ENCODE results near the gene BSPRY. TPM values are rescaled to one million over a fixed set of nuclear protein-coding genes. Genes with fewer than 3 reads are reported as not detected.

Gene BSPRY
- total RNA-seq, 1 donor from 2014 or later = 1.3 TPM

DNA sequence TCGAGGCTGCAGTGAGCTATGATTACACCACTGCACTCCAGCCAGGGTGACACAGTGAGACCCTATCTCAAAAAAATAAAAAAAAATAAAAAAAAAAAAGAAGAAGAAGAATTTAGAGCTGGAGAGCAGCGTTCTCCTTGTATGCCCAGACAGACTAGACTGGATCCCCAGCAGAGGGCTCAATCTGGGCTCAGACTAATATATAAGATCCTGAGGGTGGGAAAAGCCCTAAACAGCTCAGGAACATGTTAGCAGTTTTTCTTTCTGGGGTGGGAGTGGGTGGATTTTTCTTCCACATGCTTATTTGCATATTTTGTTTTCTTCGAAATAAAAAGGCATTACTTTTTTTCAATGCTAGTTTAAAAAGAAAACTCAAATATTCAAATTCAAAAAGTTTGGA lies 904 bp upstream of the BSPRY start:
- intact Hi-C loops (cut with micrococcal nuclease) = no loop called here
- Mint-ChIP-seq H3K9me3 (no peaks in the 10 kb centered on the region), H3K4me1 (peaks cover 20% of the 10 kb centered on the region), H3K4me3 (peak overlapping the region; percentile 41), H3K27me3 (peaks cover 7% of the 10 kb centered on the region), H3K27ac (no peak overlapping the region), H3K36me3 (ENCODE audit: low read depth) (no peaks in the 10 kb centered on the region)
- ATAC-seq (ENCODE audit: low read depth) = no peak
- TF ChIP-seq, protein P1, sequence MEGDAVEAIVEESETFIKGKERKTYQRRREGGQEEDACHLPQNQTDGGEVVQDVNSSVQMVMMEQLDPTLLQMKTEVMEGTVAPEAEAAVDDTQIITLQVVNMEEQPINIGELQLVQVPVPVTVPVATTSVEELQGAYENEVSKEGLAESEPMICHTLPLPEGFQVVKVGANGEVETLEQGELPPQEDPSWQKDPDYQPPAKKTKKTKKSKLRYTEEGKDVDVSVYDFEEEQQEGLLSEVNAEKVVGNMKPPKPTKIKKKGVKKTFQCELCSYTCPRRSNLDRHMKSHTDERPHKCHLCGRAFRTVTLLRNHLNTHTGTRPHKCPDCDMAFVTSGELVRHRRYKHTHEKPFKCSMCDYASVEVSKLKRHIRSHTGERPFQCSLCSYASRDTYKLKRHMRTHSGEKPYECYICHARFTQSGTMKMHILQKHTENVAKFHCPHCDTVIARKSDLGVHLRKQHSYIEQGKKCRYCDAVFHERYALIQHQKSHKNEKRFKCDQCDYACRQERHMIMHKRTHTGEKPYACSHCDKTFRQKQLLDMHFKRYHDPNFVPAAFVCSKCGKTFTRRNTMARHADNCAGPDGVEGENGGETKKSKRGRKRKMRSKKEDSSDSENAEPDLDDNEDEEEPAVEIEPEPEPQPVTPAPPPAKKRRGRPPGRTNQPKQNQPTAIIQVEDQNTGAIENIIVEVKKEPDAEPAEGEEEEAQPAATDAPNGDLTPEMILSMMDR (IDR thresholded peaks at IDR 0.05) = no peak
- ChIA-PET CTCF (interaction anchor here (1.2 to 1.4 kb wide), 2 partner anchors 53 to 58 kb away, joined by 3 to 5 read pairs; partner anchors contain the start of gene ALAD), POLR2A (interaction anchor here (3.0 to 3.8 kb wide), 2 partner anchors 8 to 28 kb away, joined by 16 to 24 read pairs; partner anchors contain the start of genes HDHD3 and WDR31)
- no peak for DNase-seq

DNA sequence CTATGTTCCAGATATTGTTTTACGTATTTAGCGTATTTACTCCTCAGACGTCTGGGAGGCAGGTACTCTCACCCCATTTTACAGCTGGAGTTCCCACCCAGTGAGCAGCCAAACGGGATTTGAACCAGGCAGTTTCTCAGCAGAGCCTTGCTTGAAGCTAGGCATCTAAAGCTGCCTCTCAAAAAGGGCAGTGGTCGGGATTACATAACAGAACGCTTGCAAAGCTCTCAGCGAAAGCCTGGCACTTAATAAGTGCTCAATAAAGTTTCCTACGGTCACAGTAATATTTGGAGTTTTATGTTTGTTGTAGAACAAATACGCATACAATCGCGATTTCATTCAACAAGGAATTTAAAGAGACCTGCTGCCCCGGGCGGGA lies 286 bp upstream of the BSPRY start:
- ATAC-seq (ENCODE audit: low read depth) (no peak), DNase-seq (no peak)
- Mint-ChIP-seq H3K9me3 (no peaks in the 10 kb centered on the region), H3K4me3 (peak overlapping the region; percentile 82), H3K27me3 (peaks cover 7% of the 10 kb centered on the region), H3K4me1 (peaks cover 20% of the 10 kb centered on the region), H3K27ac (no peak overlapping the region), H3K36me3 (ENCODE audit: low read depth) (no peaks in the 10 kb centered on the region)
- CTCF ChIA-PET = interaction anchor here (1.4 kb wide), 1 partner anchor 52 kb away, joined by 5 read pairs; the partner anchor contains the start of gene ALAD
- intact Hi-C loops (cut with micrococcal nuclease) = no loop called here
- POLR2A ChIA-PET = interaction anchor here (1.1 to 3.8 kb wide), 4 partner anchors 9 to 73 kb away, joined by 3 to 24 read pairs (median 10); partner anchors contain the start of genes C9orf43, HDHD3, POLE3 and WDR31
- TF ChIP-seq, protein P1 (IDR thresholded peaks at IDR 0.05) = no peak

DNA sequence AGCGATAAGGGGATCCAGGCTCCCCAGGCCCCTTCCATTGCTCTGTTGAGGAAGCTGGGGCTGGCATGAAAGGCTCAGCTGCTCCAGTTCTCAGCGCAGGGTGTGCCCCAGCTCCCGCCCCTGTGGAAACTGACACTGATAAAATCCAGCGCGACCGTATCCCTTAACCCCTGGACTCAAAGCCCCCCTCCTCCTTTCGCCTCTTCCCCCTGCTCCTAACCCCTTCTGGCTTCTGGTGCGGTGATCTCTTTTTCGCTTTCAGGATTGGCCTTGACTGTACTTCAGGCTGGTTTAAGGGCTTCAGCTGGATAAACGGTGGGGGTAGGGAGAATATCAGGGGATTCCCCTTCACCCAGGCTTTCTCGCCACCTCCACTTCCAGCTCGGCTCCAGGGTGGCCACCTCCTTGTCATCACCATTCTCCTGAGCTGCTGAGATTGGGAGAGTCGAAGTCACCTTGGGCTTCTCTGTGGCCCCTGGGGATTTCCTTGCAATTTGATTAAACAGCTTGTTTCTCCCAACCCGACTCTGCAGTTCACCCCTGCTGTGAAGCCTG lies 843 bp downstream of the BSPRY start:
- Mint-ChIP-seq H3K27me3 (peaks cover 7% of the 10 kb centered on the region), H3K4me1 (peaks cover 20% of the 10 kb centered on the region), H3K4me3 (peak overlapping the region; percentile 77), H3K9me3 (no peaks in the 10 kb centered on the region), H3K27ac (peak overlapping the region; percentile 30), H3K36me3 (ENCODE audit: low read depth) (no peaks in the 10 kb centered on the region)
- TF ChIP-seq, protein P1 (IDR thresholded peaks at IDR 0.05) = no peak
- ChIA-PET CTCF (interaction anchor here (1.3 kb wide), 1 partner anchor 10 kb away, joined by 4 read pairs; the partner anchor contains the start of gene WDR31), POLR2A (interaction anchor here (1.1 to 3.8 kb wide), 5 partner anchors 10 to 75 kb away, joined by 3 to 24 read pairs (median 5); partner anchors contain the start of genes C9orf43, CDC26, HDHD3 and POLE3)
- ATAC-seq (ENCODE audit: low read depth) (peak; percentile 28), DNase-seq (no peak)
- intact Hi-C loops (cut with micrococcal nuclease) = loop anchor here (1.0 to 2.0 kb wide), 3 partner anchors 10 to 129 kb away; partner anchors contain the start of genes C9orf43, FKBP15, POLE3 and SLC31A1

DNA sequence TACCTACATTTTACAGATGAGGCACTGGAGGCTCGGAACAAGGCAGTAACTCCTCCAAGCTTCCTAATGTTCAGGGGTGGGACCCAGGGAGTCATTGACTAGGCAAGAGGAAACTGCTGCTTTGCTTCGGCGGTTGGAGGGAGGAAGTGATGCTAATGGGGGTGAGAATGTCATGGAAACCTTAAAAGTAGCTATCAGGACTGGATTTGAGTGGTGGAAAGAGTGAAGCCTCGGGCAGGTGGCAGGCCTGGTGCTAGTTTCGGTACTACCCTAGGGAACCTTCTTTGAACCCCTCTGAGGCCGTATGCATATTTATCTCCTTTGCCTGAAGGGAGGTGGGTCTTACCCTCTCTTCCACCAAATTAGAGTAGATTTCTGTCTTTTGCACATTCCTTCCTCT lies 1.6 kb downstream of the BSPRY start:
- no peak for DNase-seq
- H3K4me3 Mint-ChIP-seq = peak overlapping the region; percentile 77
- ChIA-PET CTCF (interaction anchor here (1.3 kb wide), 1 partner anchor 11 kb away, joined by 4 read pairs; the partner anchor contains the start of gene WDR31), POLR2A (interaction anchor here (0.7 to 3.8 kb wide), 4 partner anchors 11 to 76 kb away, joined by 3 to 24 read pairs (median 4); partner anchors contain the start of genes C9orf43, CDC26, POLE3 and PRPF4)
- ATAC-seq (ENCODE audit: low read depth) = peak; percentile 49
- no peaks in the 10 kb centered on the region for H3K36me3 Mint-ChIP-seq (ENCODE audit: low read depth)
- H3K27ac Mint-ChIP-seq = peak overlapping the region; percentile 7
- H3K9me3 Mint-ChIP-seq = no peaks in the 10 kb centered on the region
- H3K27me3 Mint-ChIP-seq = peaks cover 7% of the 10 kb centered on the region
- intact Hi-C loops (cut with micrococcal nuclease) = loop anchor here (1.0 to 2.0 kb wide), 4 partner anchors 11 to 130 kb away; partner anchors contain the start of genes C9orf43, FKBP15, POLE3 and SLC31A1
- TF ChIP-seq, protein P1 (IDR thresholded peaks at IDR 0.05) = no peak
- H3K4me1 Mint-ChIP-seq = peaks cover 20% of the 10 kb centered on the region

DNA sequence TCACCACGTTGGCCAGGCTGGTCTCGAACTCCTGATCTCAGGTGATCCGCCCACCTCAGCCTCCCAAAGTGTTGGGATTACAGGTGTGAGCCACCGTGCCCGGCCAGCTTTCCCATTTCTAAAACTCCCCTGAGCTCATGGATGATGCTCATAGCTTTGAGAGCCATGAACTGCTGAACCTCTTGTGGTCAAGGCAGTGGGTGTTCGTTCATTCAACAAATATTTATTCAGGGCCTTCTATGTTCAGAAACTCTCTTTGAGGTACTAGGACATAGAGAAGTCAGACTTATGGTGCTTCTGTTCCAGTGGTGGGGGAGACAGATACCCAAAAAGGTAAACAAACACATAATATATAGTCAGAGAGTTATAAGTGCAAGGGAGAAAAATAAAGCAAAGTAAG lies 2.7 kb downstream of the BSPRY start:
- CTCF ChIA-PET = no interaction called here
- no peak overlapping the region for H3K4me3 Mint-ChIP-seq
- POLR2A ChIA-PET = no interaction called here
- peaks cover 7% of the 10 kb centered on the region for H3K27me3 Mint-ChIP-seq
- no peaks in the 10 kb centered on the region for H3K9me3 Mint-ChIP-seq
- ATAC-seq (ENCODE audit: low read depth) = no peak
- intact Hi-C loops (cut with micrococcal nuclease) = no loop called here
- H3K4me1 Mint-ChIP-seq = peaks cover 20% of the 10 kb centered on the region
- H3K27ac Mint-ChIP-seq = no peak overlapping the region
- no peak for DNase-seq
- TF ChIP-seq, protein P1 (IDR thresholded peaks at IDR 0.05) = no peak
- no peaks in the 10 kb centered on the region for H3K36me3 Mint-ChIP-seq (ENCODE audit: low read depth)

All from activated B cell treated with CpG ODN at 0.5 μM for 24 hours (primary cell).